GM12874 (cell line): Measurements from ENCODE around the gene TICAM2.

ENCODE experiments used
- CTCF ChIP-seq: IDR thresholded peaks from 2 replicates; pipeline ENCODE4 v1.5.1; 2011; ENCODE audit warnings: low read depth, mild to moderate bottlenecking, control low read depth, low read length, moderate library complexity; ENCODE audit not compliant: insufficient read depth

Gene TICAM2

GRCh38 chr5:115543365-115544042 is 58.8 kb downstream of the TICAM2 start:
- TF ChIP-seq CTCF = no peak

- no peak for TF ChIP-seq CTCF
Observed at GRCh38 chr5:115542651-115543364, 59.5 kb downstream of the TICAM2 start.

- no peak for TF ChIP-seq CTCF
Observed at GRCh38 chr5:115542086-115542485, 60.2 kb downstream of the TICAM2 start.

GRCh38 chr5:115541611-115542010 is 60.7 kb downstream of the TICAM2 start:
- no peak for TF ChIP-seq CTCF

- no peak for TF ChIP-seq CTCF
Observed at GRCh38 chr5:115535479-115536035, 66.7 kb downstream of the TICAM2 start.

- no peak for TF ChIP-seq CTCF
Observed at GRCh38 chr5:115532517-115532916, 69.8 kb downstream of the TICAM2 start.

GRCh38 chr5:115531787-115532367 is 70.4 kb downstream of the TICAM2 start:
- TF ChIP-seq CTCF = no peak
